Measurements from ENCODE around the gene TMCC3.

DNA sequence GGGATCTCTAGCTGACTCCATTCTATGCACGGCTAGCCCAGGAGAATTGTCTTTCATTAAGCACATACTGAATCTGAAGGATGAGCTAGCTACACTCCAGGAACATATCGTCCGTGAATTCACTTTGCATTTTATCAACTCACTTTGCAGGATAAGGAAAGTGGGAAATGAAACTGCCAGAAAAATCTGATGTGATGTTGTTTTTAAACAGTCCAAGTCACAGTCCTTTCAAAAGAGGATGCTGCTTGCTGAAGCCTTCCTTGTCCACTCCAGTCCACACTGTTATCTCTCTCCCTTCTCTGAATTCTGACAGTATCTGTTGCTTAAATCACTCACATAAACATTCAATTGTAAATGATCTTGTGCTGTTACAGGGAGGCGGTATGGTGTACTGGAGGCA is 12.7 kb upstream of the TMCC3 start:
- TF ChIP-seq, protein P1, sequence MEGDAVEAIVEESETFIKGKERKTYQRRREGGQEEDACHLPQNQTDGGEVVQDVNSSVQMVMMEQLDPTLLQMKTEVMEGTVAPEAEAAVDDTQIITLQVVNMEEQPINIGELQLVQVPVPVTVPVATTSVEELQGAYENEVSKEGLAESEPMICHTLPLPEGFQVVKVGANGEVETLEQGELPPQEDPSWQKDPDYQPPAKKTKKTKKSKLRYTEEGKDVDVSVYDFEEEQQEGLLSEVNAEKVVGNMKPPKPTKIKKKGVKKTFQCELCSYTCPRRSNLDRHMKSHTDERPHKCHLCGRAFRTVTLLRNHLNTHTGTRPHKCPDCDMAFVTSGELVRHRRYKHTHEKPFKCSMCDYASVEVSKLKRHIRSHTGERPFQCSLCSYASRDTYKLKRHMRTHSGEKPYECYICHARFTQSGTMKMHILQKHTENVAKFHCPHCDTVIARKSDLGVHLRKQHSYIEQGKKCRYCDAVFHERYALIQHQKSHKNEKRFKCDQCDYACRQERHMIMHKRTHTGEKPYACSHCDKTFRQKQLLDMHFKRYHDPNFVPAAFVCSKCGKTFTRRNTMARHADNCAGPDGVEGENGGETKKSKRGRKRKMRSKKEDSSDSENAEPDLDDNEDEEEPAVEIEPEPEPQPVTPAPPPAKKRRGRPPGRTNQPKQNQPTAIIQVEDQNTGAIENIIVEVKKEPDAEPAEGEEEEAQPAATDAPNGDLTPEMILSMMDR (IDR thresholded peaks at IDR 0.05), result no peak
- no peak for TF ChIP-seq POLR2A (IDR thresholded peaks at IDR 0.05)

Measured in stomach (tissue), 4 donors.